Liver (tissue), 9 donors: ENCODE measurements around the gene RAVER1. TPM values are rescaled to one million over a fixed set of nuclear protein-coding genes. Genes with fewer than 3 reads are reported as not detected.
"Not testable (repeated sequence)": the region's sequence is repeated elsewhere in the genome, so short reads cannot be mapped to it uniquely, and the experiment has no call there.

ENCODE experiments used
- DNase-seq: peaks from one replicate; pipeline ENCODE4 v3.0.0-alpha.2; 2017; ENCODE audit warnings: low spot score
- H3K27ac ChIP-seq, 2 donors: one replicate each; pipeline ENCODE4 v1.7.0; 2013; ENCODE audit warnings: inconsistent platforms in 2 of 2, low read length in 2 of 2, control low read depth in 1 of 2, low read depth in 1 of 2, mild to moderate bottlenecking in 1 of 2
- H3K27me3 ChIP-seq, 4 donors: one replicate each; pipeline versions ENCODE4 v1.6.1 to v1.7.0; 2013; ENCODE audit warnings: low read length in 3 of 4, inconsistent platforms in 1 of 4, mild to moderate bottlenecking in 1 of 4, moderate library complexity in 1 of 4; ENCODE audit not compliant: control insufficient read depth in 4 of 4, insufficient read depth in 4 of 4
- H3K36me3 ChIP-seq, 4 donors: one replicate each; pipeline versions ENCODE4 v1.6.1 to v1.7.0; 2013; ENCODE audit warnings: low read length in 3 of 4, mild to moderate bottlenecking in 3 of 4, low read depth in 1 of 4, moderate library complexity in 1 of 4; ENCODE audit not compliant: control insufficient read depth in 4 of 4, insufficient read depth in 3 of 4
- H3K4me1 ChIP-seq, 4 donors: one replicate each; pipeline versions ENCODE4 v1.6.1 to v1.7.0; 2013; ENCODE audit warnings: low read length in 3 of 4, mild to moderate bottlenecking in 3 of 4, moderate library complexity in 1 of 4; ENCODE audit not compliant: control insufficient read depth in 4 of 4, insufficient read depth in 4 of 4
- H3K4me3 ChIP-seq, 3 donors: one replicate each; pipeline versions ENCODE4 v1.6.1 to v1.7.0; 2013; ENCODE audit warnings: low read length in 3 of 3, control low read depth in 1 of 3, low read depth in 1 of 3, mild to moderate bottlenecking in 1 of 3
- H3K9ac ChIP-seq, 2 donors: one replicate each; pipeline ENCODE4 v1.7.0; 2013; ENCODE audit warnings: low read length in 2 of 2, mild to moderate bottlenecking in 2 of 2, moderate library complexity in 2 of 2, control low read depth in 1 of 2, low read depth in 1 of 2
- H3K9me3 ChIP-seq, 4 donors: one replicate each; pipeline versions ENCODE4 v1.6.1 to v1.7.0; 2013; ENCODE audit warnings: low read length in 3 of 4; ENCODE audit not compliant: control insufficient read depth in 4 of 4
- EGR1 ChIP-seq, 2 donors: IDR thresholded peaks; 2 replicates each; pipeline ENCODE4 v1.6.1; 2016 to 2018; ENCODE audit warnings: antibody characterized with exemption in 2 of 2, low read depth in 2 of 2
- FOXA1 ChIP-seq: IDR thresholded peaks from 2 replicates; pipeline ENCODE4 v1.6.1; 2016; ENCODE audit warnings: antibody characterized with exemption
- FOXA2 ChIP-seq: IDR thresholded peaks from 2 replicates; pipeline ENCODE4 v1.6.1; 2016; ENCODE audit warnings: antibody characterized with exemption
- GABPA ChIP-seq, 2 donors: IDR thresholded peaks in 1 of 2; conservative IDR thresholded peaks in 1 of 2; 2 replicates each; pipeline ENCODE4 v1.6.1; 2016; ENCODE audit warnings: antibody characterized with exemption in 2 of 2, mild to moderate bottlenecking in 1 of 2, moderate library complexity in 1 of 2
- HNF4A ChIP-seq, 2 donors: conservative IDR thresholded peaks; 2 replicates each; pipeline ENCODE4 v1.6.1; 2016; ENCODE audit warnings: antibody characterized with exemption in 2 of 2, mild to moderate bottlenecking in 2 of 2
- HNF4G ChIP-seq: IDR thresholded peaks from 2 replicates; pipeline ENCODE4 v1.6.1; 2016; ENCODE audit warnings: antibody characterized with exemption
- JUND ChIP-seq, 2 donors: IDR thresholded peaks; 2 replicates each; pipeline ENCODE4 v1.6.1; 2016; ENCODE audit warnings: antibody characterized with exemption in 2 of 2
- NR2F2 ChIP-seq: IDR thresholded peaks from 2 replicates; pipeline ENCODE4 v1.6.1; 2016; ENCODE audit warnings: antibody characterized with exemption
- RAD21 ChIP-seq, 2 donors: IDR thresholded peaks; 2 replicates each; pipeline ENCODE4 v1.6.1; 2016; ENCODE audit warnings: antibody characterized with exemption in 2 of 2, mild to moderate bottlenecking in 2 of 2
- REST ChIP-seq: IDR thresholded peaks from 2 replicates; pipeline ENCODE4 v1.6.1; 2016; ENCODE audit warnings: antibody characterized with exemption, mild to moderate bottlenecking
- RXRA ChIP-seq, 2 donors: IDR thresholded peaks; 2 replicates each; pipeline ENCODE4 v1.6.1; 2017 to 2018; ENCODE audit warnings: antibody characterized with exemption in 2 of 2, mild to moderate bottlenecking in 1 of 2
- SP1 ChIP-seq: IDR thresholded peaks from 2 replicates; pipeline ENCODE4 v1.6.1; 2018; ENCODE audit warnings: antibody characterized with exemption, mild to moderate bottlenecking
- TAF1 ChIP-seq: conservative IDR thresholded peaks from 2 replicates; pipeline ENCODE4 v1.6.1; 2016; ENCODE audit warnings: antibody characterized with exemption, mild to moderate bottlenecking
- YY1 ChIP-seq: IDR thresholded peaks from 2 replicates; pipeline ENCODE4 v1.6.1; 2016; ENCODE audit warnings: antibody characterized with exemption, mild to moderate bottlenecking
- ZBTB33 ChIP-seq: IDR thresholded peaks from 2 replicates; pipeline ENCODE4 v1.6.1; 2016; ENCODE audit warnings: antibody characterized with exemption
- WGBS: extraction: QIAGEN DNeasy Blood & Tissue Kit; methylation state at CpG from one replicate; pipeline ENCODE4 v1.1.7; 2013; 5-methylcytosine and 5-hydroxymethylcytosine counted together
- polyA plus RNA-seq, 2 donors: library from polyadenylated mRNA; stranded (reverse) in 1 of 2; unstranded in 1 of 2; fragments of 200-250 nt in 1 of 2; fragments of >200 nt in 1 of 2; fragmentation: Nextera tagmentation in 1 of 2; extraction: Ambion mirVana in 1 of 2; gene quantifications; one replicate each; pipeline versions ENCODE4 v1.2.1 to v1.2.3, GENCODE V29; 2013 to 2015
- total RNA-seq, 2 donors: library from RNA; depleted of rRNA; stranded (reverse); fragments of >200 nt; gene quantifications; one replicate each; pipeline ENCODE4 v1.2.3, GENCODE V29; 2014
- TF ChIP-seq, protein P1 (sequence below): IDR thresholded peaks from 2 replicates; pipeline ENCODE4 v1.6.1; 2016; ENCODE audit warnings: antibody characterized with exemption
- TF ChIP-seq, protein P2 (sequence below): fragments of 150-350 bp; IDR thresholded peaks from 2 replicates; pipeline ENCODE4 v1.5.1; 2017; ENCODE audit warnings: improper control_type of control experiment, low read depth, low read length; ENCODE audit not compliant: missing input control
- donor health status: healthy.
- donor health status: healthy.
- donor health status: healthy.
- donor health status: healthy.
- donor health status: healthy.

Gene RAVER1, protein sequence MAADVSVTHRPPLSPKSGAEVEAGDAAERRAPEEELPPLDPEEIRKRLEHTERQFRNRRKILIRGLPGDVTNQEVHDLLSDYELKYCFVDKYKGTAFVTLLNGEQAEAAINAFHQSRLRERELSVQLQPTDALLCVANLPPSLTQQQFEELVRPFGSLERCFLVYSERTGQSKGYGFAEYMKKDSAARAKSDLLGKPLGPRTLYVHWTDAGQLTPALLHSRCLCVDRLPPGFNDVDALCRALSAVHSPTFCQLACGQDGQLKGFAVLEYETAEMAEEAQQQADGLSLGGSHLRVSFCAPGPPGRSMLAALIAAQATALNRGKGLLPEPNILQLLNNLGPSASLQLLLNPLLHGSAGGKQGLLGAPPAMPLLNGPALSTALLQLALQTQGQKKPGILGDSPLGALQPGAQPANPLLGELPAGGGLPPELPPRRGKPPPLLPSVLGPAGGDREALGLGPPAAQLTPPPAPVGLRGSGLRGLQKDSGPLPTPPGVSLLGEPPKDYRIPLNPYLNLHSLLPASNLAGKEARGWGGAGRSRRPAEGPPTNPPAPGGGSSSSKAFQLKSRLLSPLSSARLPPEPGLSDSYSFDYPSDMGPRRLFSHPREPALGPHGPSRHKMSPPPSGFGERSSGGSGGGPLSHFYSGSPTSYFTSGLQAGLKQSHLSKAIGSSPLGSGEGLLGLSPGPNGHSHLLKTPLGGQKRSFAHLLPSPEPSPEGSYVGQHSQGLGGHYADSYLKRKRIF
- total RNA-seq = 10 to 100 TPM in 1 of 2 donors, 1 to 10 TPM in 1; 6.4 to 13.6 TPM
- 1 to 10 TPM; 2.1 to 5.9 TPM for polyA plus RNA-seq

- Histone ChIP-seq H3K27me3 (no peaks in the 10 kb centered on the region), H3K9me3 (no peaks in the 10 kb centered on the region), H3K27ac (peak within 1 kb of the TSS; percentile 89 to 95), H3K9ac (peak within 1 kb of the TSS; percentile 73 to 82), H3K36me3 (peaks cover 4 to 22% (median 8%) of the 10 kb centered on the region in 4 donors), H3K4me1 (peaks cover 10 to 44% (median 30%) of the 10 kb centered on the region in 4 donors), H3K4me3 (peak within 1 kb of the TSS; percentile 77 to 93 (median 90))
- 1% methylated on average over 82 of the region's 82 CpGs for WGBS
- TF ChIP-seq FOXA2 (no peak), YY1 (peak; percentile 99), GABPA (IDR thresholded peaks at IDR 0.05 in 1 of 2, conservative IDR thresholded peaks at IDR 0.05 in 1 of 2) (peak in 1 of 2 donors; percentile 74), RAD21 (IDR thresholded peaks at IDR 0.05) (peak in 1 of 2 donors; percentile 16), FOXA1 (no peak), SP1 (peak; percentile 80), RXRA (IDR thresholded peaks at IDR 0.05) (peak in 1 of 2 donors; percentile 57), HNF4G (no peak), TAF1 (no peak), EGR1 (IDR thresholded peaks at IDR 0.05; ENCODE audit: low read depth in 2 of 2) (no peak), NR2F2 (peak; percentile 35), ZBTB33 (no peak), HNF4A (conservative IDR thresholded peaks at IDR 0.05) (peak in 1 of 2 donors; percentile 6), REST (no peak), JUND (IDR thresholded peaks at IDR 0.05) (no peak)
- TF ChIP-seq, protein P1, sequence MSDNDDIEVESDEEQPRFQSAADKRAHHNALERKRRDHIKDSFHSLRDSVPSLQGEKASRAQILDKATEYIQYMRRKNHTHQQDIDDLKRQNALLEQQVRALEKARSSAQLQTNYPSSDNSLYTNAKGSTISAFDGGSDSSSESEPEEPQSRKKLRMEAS = no peak
- TF ChIP-seq, protein P2, sequence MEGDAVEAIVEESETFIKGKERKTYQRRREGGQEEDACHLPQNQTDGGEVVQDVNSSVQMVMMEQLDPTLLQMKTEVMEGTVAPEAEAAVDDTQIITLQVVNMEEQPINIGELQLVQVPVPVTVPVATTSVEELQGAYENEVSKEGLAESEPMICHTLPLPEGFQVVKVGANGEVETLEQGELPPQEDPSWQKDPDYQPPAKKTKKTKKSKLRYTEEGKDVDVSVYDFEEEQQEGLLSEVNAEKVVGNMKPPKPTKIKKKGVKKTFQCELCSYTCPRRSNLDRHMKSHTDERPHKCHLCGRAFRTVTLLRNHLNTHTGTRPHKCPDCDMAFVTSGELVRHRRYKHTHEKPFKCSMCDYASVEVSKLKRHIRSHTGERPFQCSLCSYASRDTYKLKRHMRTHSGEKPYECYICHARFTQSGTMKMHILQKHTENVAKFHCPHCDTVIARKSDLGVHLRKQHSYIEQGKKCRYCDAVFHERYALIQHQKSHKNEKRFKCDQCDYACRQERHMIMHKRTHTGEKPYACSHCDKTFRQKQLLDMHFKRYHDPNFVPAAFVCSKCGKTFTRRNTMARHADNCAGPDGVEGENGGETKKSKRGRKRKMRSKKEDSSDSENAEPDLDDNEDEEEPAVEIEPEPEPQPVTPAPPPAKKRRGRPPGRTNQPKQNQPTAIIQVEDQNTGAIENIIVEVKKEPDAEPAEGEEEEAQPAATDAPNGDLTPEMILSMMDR = no peak
- peak; percentile 99 for DNase-seq
Observed at GRCh38 chr19:10332965-10333757, at the start of gene RAVER1. RAVER1 (minus strand) TSS chr19:10333529; CDS start chr19:10333507, 22 bp downstream.

DNA sequence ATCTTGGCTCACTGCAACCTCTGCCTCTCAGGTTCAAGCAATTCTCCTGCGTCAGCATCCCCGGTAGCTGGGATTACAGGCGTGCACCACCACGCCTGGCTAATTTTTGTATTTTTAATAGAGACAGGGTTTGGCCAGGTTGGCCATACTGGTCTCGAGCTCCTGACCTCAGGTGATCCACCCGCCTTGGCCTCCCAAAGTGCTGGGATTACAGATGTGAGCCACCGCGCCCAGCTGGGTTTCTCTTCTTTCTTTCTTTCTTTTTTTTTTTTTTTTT is 49.8 kb upstream of the RAVER1 start:
- not testable (repeated sequence) for H3K27me3 ChIP-seq, H3K36me3 ChIP-seq, H3K27ac ChIP-seq, H3K9me3 ChIP-seq, DNase-seq, H3K4me3 ChIP-seq, H3K9ac ChIP-seq
- 82% methylated on average over 8 of the region's 8 CpGs for WGBS
- peaks cover 2 to 11% (median 8%) of the 10 kb centered on the region in 4 donors for H3K4me1 ChIP-seq
